Skeletal muscle satellite cell (primary cell): Measurements from ENCODE around the gene C14orf93.
"Not testable (repeated sequence)": the region's sequence is repeated elsewhere in the genome, so short reads cannot be mapped to it uniquely, and the experiment has no call there.

Source experiments
- H3K27me3 ChIP-seq: 2 replicates; pipeline ENCODE4 v1.7.0; 2013; ENCODE audit warnings: low read length; ENCODE audit not compliant: control insufficient read depth, insufficient read depth
- H3K36me3 ChIP-seq: 2 replicates; pipeline ENCODE4 v1.7.0; 2013; ENCODE audit warnings: mild to moderate bottlenecking, control low read depth, low read length; ENCODE audit not compliant: insufficient read depth
- H3K4me1 ChIP-seq: 2 replicates; pipeline ENCODE4 v1.7.0; 2013; ENCODE audit warnings: low read length; ENCODE audit not compliant: control insufficient read depth, insufficient read depth
- H3K4me2 ChIP-seq: 2 replicates; pipeline ENCODE4 v1.7.0; 2013; ENCODE audit warnings: mild to moderate bottlenecking, low read length
- H3K4me3 ChIP-seq: 2 replicates; pipeline ENCODE4 v1.7.0; 2013; ENCODE audit warnings: low read length
- H3K9ac ChIP-seq: 2 replicates; pipeline ENCODE4 v1.7.0; 2013; ENCODE audit warnings: mild to moderate bottlenecking, low read depth, low read length, moderate library complexity
- H3K9me3 ChIP-seq: replicated peaks from 2 replicates; pipeline ENCODE4 v1.7.0; 2013; ENCODE audit warnings: mild to moderate bottlenecking, control low read depth, low read length

C14orf93 gene

DNA sequence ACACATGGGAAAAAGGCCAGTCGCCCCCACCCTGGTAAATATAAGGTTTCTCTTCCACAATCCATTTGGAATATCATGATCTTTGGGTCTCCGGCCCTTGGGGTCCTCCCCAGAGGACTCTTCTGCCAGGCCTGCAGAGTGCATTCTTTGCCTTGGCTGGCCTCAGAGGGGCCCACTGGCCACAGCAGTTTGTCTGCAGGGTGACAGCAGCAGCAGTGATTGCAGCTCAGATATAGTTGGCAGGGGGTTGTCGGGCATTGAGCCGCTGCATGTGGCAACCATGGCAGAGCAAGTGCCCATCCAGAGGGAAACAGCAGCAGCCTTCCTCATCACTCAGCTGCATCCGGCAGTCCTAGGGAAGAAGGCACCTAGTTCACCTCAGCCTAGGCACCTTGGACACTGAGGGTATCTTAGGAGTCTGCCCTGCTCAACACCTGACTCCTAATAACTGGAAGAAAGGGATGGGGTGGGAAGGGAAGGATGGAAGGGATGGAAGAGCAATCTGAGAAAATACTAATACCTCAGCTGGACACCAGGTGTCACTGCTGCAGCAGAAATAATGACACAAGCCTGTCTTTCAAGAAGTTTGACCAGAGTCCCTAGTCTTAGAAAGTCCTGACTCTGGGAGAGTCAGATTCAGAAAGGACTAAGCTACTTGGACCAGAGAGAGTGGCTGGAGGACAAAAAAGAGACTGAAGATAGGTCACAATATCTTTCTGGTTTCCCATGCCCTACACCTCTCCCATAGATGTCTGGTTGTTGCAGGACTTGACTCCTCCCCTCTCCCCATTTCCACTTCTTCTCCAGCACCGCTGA is 36.5 kb downstream of the C14orf93 start:
- Histone ChIP-seq H3K4me3 (no peak overlapping the region), H3K4me1 (peaks cover 47% of the 10 kb centered on the region), H3K27me3 (no peaks in the 10 kb centered on the region), H3K9ac (no peak overlapping the region), H3K4me2 (no peak overlapping the region), H3K36me3 (peaks cover 67% of the 10 kb centered on the region), H3K9me3 (no peaks in the 10 kb centered on the region)

DNA sequence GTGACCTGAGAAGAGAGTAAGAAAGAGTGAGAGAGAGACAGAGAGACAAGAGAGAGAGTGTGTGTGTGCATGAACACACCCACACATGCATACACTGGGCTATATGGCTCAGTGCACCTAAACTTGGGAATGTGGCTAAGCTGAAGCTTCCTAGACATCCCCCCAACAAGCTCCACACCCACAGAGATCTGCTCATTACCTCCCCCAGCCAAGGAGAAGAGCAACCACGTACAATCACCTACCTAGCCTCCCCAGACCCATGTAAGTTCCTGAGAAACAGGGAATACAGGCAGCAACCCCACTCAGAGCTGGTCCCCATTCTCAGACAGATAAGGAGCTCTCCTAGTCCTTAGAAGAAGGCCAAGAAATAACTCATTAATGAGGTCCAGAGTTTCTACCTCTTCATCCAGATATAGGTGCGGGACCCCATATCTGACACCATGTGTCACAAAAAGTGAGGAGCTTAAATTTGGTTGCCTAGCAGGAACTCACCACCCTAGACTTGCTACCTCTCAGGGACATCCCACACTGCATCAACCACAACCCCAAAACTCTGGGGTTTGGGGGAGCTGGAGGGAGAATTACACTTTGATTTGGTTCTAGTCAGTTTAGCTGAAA is 37.5 kb downstream of the C14orf93 start:
- H3K27me3 ChIP-seq = no peaks in the 10 kb centered on the region
- no peak overlapping the region for H3K4me3 ChIP-seq
- H3K9me3 ChIP-seq = no peaks in the 10 kb centered on the region
- peaks cover 60% of the 10 kb centered on the region for H3K36me3 ChIP-seq
- H3K9ac ChIP-seq = no peak overlapping the region
- H3K4me1 ChIP-seq = peaks cover 37% of the 10 kb centered on the region
- H3K4me2 ChIP-seq = no peak overlapping the region

DNA sequence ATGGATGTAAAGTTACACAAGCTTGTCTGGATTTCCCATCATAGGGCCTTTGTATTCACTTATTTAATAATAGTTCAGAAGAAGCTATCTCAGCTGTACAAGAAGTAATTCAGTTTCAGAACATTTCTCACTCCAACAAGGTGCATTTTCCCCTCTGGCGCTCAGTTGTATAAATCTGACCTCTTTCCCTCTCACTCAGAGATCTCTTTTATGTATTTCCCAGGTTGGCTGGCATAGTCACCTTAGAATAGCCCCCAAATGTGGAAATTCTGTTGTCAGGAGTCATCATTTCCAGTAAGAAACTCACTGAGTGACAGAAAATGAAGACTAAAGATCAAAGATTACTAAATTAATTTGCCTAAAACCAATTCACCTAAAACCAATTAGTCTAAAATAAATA is 38.8 kb downstream of the C14orf93 start:
- H3K36me3 ChIP-seq = peaks cover 52% of the 10 kb centered on the region
- H3K4me3 ChIP-seq = no peak overlapping the region
- H3K27me3 ChIP-seq = no peaks in the 10 kb centered on the region
- no peak overlapping the region for H3K4me2 ChIP-seq
- H3K9ac ChIP-seq = no peak overlapping the region
- H3K4me1 ChIP-seq = peaks cover 24% of the 10 kb centered on the region
- no peaks in the 10 kb centered on the region for H3K9me3 ChIP-seq

DNA sequence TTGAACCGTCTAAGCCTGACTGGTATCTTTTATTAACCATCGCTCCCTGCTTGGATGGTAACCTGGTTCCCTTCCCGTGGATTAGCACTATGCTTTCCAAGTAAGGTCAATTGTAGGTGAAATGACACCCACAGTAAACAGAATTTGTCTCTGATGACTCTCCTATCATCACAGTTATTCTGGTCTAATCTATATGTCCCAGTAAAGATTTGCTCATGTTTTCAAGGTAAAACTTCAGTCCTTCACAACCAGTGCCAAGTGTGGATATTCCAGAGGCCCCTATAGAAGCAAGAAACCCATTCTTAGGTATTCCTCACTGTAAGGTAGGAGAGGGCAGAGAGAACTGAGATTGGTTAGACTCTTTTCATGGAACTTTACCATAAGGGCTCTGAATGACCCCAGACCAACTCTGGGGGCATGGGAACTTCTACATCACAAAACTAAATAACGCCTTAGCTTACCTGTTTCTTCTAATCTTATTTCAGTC is 43.1 kb downstream of the C14orf93 start:
- H3K4me3 ChIP-seq = no peak overlapping the region

DNA sequence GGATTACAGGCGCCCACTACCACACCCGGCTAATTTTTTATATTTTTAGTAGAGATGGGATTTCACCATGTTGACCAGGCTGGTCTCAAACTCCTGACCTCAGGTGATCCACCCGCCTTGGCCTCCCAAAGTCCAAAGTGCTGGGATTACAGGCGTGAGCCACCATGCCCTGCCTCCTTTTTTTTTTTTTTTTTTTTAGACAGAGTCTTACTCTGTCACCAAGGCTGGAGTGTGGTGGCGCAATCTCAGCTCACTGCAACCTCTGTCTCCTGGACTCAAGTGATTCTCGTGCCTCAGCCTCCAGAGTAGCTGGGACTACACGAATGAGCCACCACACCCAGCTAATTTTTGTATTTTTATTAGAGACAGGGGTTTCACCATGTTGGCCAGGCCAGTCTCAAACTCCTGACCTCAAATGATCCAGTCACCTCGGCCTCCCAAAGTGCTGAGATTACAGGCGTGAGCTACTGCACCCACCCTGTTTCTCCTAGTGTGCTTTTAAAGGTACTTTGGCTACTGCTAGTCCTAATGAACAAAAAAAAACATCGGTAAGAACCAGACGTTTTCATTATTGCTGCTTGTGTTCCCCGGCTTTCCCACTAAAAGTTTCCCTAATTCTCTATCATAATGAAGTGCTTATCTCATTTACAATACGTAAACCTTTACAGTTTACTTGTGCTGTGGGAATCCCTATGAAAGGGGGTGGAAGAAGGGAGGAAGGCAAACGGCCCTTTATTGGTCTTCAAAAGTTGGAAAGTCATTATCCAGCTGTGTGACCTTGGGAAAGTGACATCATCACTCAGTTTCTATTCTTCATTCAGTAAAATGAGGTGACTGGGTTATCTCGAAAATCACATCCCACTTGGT is 43.8 kb downstream of the C14orf93 start:
- not testable (repeated sequence) for H3K9ac ChIP-seq, H3K4me1 ChIP-seq, H3K9me3 ChIP-seq, H3K4me3 ChIP-seq, H3K36me3 ChIP-seq, H3K4me2 ChIP-seq, H3K27me3 ChIP-seq

More for the DNA sequence above, 43.1 kb downstream of the C14orf93 start:
- Histone ChIP-seq H3K9ac (no peak overlapping the region), H3K9me3 (no peaks in the 10 kb centered on the region), H3K27me3 (no peaks in the 10 kb centered on the region), H3K4me2 (no peak overlapping the region), H3K4me1 (no peaks in the 10 kb centered on the region), H3K36me3 (peaks cover 17% of the 10 kb centered on the region)

DNA sequence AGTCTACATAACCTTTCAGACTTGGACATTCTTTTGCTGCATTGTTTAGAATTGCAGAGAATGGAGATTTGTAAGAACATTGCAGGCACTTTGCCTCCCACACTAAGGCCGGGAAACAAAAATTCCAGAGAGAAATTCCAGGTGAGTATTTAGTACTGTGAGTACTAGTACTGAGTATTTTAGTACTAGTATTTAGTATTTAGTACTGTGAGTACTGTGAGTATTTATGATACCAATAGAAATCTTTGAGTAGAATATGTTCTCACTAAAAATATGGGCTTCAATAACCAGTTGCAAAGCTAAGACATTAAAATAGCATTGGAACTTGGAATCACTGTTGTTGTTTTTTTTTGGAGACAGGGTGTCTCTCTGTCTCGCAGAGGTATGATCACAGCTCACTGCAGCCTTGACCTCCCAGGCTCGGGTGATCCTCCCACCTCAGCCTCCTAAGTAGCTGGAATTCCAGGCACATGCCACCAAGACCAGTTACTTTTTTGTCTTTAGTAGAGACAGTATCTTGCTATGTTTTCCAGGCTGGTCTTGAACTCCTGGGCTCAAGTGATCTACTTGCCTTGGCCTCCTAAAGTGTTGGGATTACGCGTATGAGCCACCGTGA is 47.8 kb downstream of the C14orf93 start:
- no peaks in the 10 kb centered on the region for H3K27me3 ChIP-seq
- no peak overlapping the region for H3K9ac ChIP-seq
- no peaks in the 10 kb centered on the region for H3K4me1 ChIP-seq
- H3K4me2 ChIP-seq = no peak overlapping the region
- H3K9me3 ChIP-seq = no peaks in the 10 kb centered on the region
- H3K36me3 ChIP-seq = no peaks in the 10 kb centered on the region
- no peak overlapping the region for H3K4me3 ChIP-seq

DNA sequence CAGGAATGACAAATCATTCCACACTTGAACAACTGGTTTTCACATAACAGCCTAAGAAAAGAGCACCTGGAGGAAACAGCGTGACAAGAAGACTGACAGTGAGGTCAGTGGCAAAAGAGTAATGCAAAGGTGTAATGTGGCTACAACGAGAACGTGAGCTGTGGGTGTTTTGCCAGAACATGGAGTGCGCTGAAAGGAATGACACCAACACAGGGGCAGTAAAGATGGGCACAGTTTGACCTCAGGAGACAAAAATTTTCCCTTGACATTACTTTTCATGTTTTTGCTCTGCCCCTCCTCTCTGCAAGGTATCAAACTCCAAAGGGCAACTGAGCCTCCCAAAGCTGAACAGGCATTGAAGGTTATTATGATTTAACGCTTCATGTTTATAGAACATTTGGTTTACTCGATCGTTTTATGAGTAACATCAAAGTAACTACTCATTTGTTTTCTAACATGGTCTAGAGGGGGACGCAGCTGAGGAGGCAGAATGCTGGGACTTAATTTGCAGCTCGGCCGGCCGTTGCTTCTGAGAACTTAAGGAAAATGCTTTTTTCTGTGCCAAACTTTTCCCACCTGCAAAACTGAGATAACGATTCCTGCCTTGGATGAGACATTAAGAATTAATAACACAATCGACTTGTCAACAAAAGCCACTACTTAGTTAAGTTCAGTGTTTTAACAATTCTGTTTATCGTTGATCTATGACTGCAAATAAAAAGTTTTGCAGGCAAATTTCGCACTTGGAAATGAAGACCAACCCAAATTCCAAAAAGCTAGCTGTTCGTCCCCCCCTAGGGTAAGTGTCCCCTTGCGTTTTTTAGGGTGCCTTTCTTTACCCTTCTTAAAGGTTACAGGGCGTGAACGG is 54.0 kb downstream of the C14orf93 start:
- Histone ChIP-seq H3K4me2 (peak overlapping the region; percentile 93), H3K9ac (peak overlapping the region; percentile 85), H3K36me3 (no peaks in the 10 kb centered on the region), H3K9me3 (no peaks in the 10 kb centered on the region), H3K4me1 (peaks cover 12% of the 10 kb centered on the region), H3K4me3 (peak overlapping the region; percentile 76), H3K27me3 (no peaks in the 10 kb centered on the region)

DNA sequence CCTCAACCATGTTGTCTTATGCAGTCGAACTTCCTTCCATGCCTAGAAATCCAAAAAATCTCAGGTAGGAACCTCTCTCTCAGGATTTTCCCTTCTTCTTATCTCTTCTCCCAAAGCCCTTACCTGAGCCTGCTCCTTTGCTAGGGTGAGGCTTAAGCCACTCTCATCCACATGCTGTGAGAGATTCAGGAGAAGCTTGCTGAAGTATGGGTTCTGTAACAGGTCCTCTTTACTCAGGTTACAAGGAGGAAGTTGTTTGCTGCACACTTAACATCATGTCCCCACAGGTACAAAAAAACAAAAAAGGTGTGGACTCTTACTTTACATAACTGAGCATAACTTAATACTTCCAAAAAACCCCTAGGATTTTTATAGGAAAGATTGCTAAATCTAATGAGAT is 57.5 kb downstream of the C14orf93 start:
- Histone ChIP-seq H3K9ac (no peak overlapping the region), H3K4me2 (no peak overlapping the region), H3K4me1 (peaks cover 12% of the 10 kb centered on the region), H3K36me3 (peaks cover 4% of the 10 kb centered on the region), H3K27me3 (no peaks in the 10 kb centered on the region), H3K4me3 (no peak overlapping the region), H3K9me3 (no peaks in the 10 kb centered on the region)

DNA sequence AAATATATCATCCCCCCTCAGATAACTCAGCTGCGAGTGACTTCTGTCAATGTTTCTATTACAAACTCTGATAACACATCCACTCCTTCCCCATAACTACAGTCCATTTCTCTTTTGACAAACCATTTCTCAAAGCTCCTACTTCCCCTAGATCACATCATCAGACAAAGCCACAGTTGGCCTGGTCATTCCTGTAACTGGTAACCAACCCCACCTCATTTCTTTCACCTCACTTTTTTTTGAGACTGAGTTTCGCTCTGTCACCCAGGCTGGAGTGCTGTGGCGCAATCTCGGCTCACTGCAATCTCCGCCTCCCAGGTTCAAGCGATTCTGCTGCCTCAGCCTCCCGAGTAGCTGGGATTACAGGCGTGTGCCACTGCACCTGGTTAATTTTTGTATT is 58.1 kb downstream of the C14orf93 start:
- not testable (repeated sequence) for H3K9me3 ChIP-seq, H3K27me3 ChIP-seq, H3K36me3 ChIP-seq, H3K4me3 ChIP-seq, H3K4me2 ChIP-seq, H3K9ac ChIP-seq
- H3K4me1 ChIP-seq = peaks cover 12% of the 10 kb centered on the region

DNA sequence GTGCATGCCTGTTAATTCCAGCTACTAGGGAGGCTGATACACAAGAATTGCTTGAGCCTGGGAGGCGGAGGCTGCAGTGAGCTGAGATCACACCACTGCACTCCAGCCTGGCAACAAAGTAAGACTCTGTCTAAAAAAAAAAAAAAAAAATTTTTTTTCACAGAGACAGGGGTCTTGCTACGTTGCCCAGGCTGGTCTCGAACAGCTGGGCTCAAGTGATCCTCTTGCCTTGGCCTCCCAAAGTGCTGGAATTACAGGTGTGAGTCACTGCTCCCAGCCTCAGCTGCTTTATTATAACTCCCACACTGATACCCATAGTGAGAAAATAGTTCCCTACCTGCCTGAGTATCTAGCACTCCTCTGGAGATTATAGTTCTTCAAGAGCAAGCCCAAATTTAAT is 64.3 kb downstream of the C14orf93 start:
- peaks cover 9% of the 10 kb centered on the region for H3K36me3 ChIP-seq
- no peak overlapping the region for H3K9ac ChIP-seq
- H3K9me3 ChIP-seq = no peaks in the 10 kb centered on the region
- no peak overlapping the region for H3K4me2 ChIP-seq
- H3K4me1 ChIP-seq = no peaks in the 10 kb centered on the region
- no peak overlapping the region for H3K4me3 ChIP-seq
- no peaks in the 10 kb centered on the region for H3K27me3 ChIP-seq
